ENCODE measurements around the gene HAL.
A peak's percentile ranks its signal among the peaks of the same experiment; 100 is the strongest.
"Not testable (repeated sequence)": the region's sequence is repeated elsewhere in the genome, so short reads cannot be mapped to it uniquely, and the experiment has no call there.

HAL gene

GRCh38 chr12:95976416-95976832 lies 19.7 kb downstream of the HAL start:
- no peak for DNase-seq

DNA sequence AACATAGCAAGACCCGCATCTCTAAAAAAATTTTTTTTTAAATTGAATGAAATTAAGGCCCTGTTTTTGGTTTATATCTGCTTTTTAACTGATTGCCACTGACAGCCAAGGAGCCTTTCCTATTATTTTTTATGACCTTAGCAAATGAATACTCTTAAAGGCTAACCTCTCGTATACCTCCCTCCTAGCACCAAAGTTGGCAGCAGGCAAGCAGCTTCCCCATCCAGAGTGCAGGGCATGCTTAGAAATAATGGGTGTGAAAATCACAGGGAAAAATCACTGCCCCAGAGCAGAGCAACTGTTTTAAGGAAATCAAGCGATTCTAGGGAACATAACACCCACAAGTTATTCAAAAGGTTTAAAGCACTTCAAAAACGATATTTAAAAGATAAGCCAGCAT lies 20.7 kb downstream of the HAL start:
- DNase-seq = no peak

GRCh38 chr12:95974358-95974757 lies 21.8 kb downstream of the HAL start:
- DNase-seq = no peak

GRCh38 chr12:95972832-95973456 lies 23.2 kb downstream of the HAL start:
- DNase-seq = no peak

GRCh38 chr12:95970905-95971304 lies 25.2 kb downstream of the HAL start:
- no peak for DNase-seq

DNA sequence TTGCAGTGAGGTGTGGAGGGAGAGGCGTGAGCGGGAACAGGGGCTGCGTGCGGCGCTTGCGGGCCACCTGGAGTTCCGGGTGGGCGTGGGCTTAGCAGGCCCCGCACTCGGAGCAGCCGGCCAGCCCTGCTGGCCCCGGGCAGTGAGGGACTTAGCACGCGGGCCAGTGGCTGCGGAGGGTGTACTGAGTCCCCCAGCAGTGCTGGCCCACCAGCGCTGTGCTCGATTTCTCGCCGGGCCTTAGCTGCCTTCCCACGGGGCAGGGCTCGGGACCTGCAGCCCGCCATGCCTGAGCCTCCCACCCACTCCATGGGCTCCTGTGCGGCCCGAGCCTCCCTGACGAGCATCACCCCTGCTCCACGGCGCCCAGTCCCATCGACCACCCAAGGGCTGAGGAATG lies 27.0 kb downstream of the HAL start:
- DNase-seq = not testable (repeated sequence)

GRCh38 chr12:95967301-95967700 lies 28.8 kb downstream of the HAL start:
- no peak for DNase-seq

DNA sequence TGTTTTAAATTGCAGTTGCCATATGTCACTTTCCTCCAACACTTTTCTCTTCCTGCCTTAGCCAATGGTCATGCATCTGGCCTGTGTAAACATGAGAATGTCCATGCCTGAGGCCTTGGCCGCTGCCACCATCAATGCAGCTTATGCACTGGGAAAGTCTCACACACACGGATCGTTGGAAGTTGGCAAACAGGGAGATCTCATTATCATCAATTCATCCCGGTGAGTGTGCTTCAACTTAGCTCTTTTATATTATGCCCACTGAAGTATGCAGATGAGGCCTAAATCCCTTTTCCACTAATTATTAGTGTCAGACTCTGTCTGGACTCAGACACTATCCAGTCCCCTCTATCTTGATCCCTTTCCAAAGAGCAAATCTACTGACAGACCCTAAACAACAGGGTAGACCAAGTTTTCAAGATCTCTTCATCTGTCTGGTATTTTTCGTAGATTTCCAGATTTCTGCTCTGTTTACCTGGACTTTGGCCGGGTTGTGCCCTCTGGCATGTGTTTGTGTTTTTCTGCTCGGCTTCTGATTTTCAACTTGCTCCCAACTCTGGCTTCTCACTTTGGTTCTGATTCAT lies 29.8 kb downstream of the HAL start:
- DNase-seq = no peak

DNA sequence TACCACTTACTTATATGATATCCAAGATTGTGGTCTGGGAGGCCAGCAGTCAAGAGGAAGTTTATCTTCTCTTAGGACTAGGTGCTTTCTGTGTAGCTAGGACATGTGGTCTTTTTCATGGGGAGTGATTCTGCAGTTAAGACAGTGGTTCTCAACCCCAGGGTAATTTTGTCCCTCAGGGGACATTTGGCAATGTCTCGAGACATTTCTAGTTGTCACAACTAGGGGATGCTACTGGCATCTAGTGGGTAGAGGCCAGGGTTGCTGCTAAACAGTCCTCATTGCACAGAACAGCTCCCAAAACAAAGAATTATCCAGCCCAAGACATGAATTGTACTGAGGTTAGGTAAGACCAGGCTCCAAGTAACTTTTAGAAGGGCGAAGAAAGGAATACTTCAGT lies 33.0 kb downstream of the HAL start:
- DNase-seq = no peak

- DNase-seq = no peak
Observed at GRCh38 chr12:95962222-95962621, 33.9 kb downstream of the HAL start.

DNA sequence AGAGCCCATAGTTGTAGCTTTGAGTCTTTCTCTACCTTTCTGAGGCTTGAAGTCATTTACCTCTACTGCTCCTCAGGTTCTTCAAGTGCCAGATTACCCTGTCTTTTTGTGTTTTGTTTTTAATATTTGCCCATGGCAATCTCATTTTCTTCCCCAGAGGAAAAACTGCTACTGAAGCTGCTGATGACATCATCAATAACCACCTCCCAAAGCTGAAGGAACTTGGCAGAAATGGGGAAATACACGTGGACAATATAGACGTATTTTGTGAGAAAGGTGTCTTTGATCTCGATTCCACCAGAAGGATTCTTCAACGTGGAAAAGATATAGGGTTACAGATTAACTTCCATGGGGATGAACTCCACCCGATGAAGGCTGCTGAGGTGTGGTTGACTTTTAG lies 35.9 kb downstream of the HAL start:
- no peak for DNase-seq

DNA sequence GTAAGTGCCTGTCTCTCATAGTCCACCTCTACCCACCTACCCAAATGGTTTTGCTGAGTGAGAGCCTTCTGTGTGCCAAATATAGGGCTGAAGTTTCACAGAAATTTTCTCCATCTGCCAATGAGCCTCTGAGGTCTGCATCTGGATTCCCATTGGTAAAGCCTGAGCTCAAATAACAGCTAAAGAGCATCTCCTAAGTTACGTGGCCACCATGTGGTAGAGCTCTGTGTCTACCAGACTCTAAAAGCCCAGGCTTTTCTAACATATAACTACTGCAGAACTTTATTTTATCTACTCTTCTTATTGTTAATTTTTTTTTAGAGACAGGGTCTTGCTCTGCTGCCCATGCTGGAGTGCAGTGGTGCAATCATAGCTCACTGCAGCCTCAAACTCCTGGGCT lies 37.0 kb downstream of the HAL start:
- no peak for DNase-seq

DNA sequence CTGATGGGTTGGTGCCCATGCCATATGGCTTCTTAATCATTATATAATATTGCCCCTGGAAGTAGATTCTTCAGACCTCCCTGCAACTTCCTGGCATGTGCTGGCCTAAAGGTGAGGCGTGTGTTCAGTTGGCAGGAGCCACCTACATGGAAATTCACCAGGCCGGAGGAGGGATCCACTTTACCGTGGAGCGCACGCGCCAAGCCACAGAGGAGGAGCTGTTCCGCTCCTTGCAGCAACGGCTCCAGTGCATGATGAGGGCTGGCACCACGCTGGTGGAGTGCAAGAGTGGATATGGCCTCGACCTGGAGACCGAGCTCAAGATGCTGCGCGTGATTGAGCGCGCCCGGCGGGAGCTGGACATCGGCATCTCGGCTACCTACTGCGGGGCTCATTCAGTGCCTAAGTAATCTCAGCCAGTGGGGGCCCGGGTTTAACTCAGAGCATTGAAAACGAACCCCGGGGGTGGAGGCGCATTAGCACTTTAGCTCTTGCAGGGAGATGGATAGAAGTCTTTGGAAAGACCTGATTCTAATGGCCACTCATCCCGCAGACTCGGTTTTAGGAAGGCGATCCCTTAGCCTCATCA lies 39.5 kb downstream of the HAL start:
- peak; percentile 30 for DNase-seq

- DNase-seq = no peak
Observed at GRCh38 chr12:95955549-95956159, 40.5 kb downstream of the HAL start.

- no peak for DNase-seq
Observed at GRCh38 chr12:95953000-95953399, 43.1 kb downstream of the HAL start.

DNA sequence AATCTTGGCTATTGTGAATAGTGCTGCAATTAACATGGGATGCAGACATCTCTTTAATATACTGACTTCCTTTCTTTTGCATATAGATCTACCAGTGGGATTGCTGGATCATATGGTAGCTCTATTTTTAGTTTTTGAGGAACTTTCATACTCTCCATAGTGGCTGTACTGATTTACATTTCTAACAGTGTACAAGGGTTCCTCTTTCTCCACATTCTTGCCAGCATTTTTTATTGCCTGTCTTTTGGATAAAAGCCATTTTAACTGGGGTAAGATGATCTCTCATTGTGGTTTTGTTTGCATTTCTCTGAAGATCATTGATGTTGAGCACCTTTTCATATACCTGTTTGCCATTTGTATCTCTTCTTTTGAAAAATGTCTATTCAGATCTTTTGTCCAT lies 44.6 kb downstream of the HAL start:
- no peak for DNase-seq

- no peak for DNase-seq
Observed at GRCh38 chr12:95949477-95950206, 46.5 kb downstream of the HAL start.

GRCh38 chr12:95944108-95944704 lies 51.9 kb downstream of the HAL start:
- no peak for DNase-seq

GRCh38 chr12:95943330-95943842 lies 52.8 kb downstream of the HAL start, which contains the start of gene AMDHD1:
AMDHD1 (plus strand) TSS chr12:95943331; CDS start chr12:95943399, 68 bp downstream.
- peak; percentile 75 for DNase-seq

DNA sequence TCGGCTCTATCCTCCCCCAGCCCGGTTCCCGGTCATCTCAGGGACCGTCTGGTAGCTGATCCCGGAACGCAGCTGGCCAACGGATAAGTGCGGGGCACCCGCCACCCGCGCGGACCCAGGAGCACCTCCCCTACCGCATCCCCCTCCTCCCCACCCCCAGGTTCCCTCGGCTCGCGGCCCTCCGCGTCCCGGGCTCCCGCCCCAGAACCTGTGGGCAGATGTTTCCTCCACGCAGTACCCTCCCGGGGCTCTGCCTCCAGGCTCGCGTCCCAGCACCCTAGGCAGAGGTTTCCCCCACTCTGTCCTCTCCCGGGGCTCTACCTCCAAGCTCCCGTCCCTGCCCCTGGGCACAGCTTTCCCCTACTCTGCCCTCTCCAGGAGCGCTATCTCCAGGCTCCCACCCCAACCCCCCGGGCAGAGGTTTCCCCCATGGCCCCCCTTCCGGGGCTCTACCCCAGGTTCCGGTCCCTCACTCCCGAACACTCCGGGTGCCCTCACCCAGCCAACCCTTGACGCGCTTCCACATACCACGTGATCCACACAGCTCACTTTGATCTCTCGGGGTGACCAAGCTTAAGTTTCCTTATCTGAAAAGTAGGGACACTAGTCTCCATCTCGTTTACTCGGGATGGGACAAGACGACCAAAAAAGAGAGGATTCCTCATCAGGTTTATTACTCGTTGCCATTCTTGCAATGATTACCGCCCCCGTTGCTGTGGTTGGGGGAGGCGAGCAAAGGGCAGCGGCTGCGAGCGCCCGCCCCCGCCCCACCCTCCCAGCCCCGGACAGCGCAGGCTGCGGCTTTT lies 53.4 kb downstream of the HAL start, which contains the start of gene CCDC38:
Gene CCDC38 (minus strand): TSS at position 91 of the 806 bp plus-strand sequence. CDS start 6,105 bp downstream, outside the sequence.
- peak; percentile 90 for DNase-seq

GRCh38 chr12:95942101-95942523 lies 54.0 kb downstream of the HAL start:
- DNase-seq = peak; percentile 67

DNA sequence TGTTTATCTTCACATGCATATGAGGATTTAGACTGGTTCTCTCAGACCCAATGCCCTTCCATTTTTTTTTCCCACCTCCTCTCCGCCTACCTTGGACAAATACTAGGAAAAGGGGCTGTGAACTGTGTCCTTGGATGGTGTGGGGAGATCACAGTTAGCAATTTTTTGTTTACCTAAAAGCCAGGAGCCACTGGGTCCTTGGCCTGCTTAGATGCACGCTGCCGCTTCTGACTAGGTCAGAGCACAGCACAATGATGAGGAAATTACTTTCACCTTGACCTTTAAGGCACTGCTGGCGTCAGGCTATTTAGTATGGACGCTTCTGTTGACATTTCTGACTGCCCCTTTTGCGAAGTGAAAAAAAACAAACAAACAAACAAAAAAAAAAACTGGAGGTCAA lies 55.6 kb downstream of the HAL start:
- no peak for DNase-seq
